SKM-1 treated with dmso at 0.1 percent for 144 hours (cell line): ENCODE results near the gene TCP11X1.
"Not testable (repeated sequence)": the region's sequence is repeated elsewhere in the genome, so short reads cannot be mapped to it uniquely, and the experiment has no call there.

Experiments
- DNase-seq: peaks from one replicate; lab custom pipeline; 2025; ENCODE audit not compliant: unreplicated experiment; lab: John Stamatoyannopoulos, UW

Gene TCP11X1

DNA sequence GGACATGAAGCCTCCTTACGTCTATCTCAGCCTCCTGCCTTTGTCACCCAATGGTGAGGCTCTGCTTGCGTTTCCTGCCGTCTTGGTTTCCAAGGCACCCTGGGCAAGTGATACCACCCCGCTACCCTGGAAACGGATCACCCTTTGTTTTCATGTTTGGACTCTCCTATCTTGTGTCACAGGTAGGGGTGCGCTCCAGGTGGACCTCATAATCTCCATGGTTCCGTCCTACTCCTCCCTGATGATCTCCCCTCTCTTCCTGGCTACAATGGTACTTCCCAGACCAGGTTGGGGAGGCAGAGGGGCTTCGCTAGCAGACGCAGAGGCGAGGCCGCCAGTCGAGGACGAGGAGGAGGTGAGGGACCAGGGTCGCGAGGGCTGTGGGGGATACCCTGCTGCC is at the start of gene TCP11X1:
TCP11X1 (plus strand) TSS at position 316 of the 400 bp plus-strand sequence.
- DNase-seq = not testable (repeated sequence)

DNA sequence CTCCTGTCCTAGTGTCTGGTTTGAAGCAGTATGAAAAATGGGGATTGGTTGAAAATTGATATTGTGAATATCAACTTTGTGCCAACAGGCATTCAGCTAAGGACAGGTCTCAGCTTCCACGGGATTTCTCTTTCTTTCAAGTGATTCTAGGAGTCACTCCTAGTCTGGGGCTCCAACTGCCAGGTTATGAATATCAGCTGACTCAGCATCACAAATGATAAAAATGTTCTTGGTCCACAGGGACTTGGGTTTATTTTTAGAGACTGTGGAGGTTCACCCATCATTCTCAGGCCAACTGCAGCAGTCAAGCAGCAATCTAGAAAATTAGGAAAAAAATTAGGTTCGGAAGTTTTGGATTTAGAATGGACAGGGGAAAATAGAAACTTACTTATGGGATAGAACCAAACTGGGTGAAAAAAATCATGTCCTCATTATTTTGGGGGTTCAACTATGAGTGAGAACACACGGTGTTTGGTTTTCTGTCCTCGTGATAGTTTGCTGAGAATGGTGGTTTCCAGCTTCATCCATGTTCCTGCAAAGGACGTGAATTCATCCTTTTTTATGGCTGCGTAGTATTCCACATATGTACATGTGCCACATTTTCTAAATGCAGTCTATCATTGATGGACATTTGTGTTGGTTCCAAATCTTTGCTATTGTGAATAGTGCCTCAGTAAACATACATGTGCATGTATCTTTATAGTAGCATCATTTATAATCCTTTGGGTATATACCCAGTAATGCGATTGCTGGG is 29.0 kb upstream of the TCP11X1 start:
- no peak for DNase-seq

DNA sequence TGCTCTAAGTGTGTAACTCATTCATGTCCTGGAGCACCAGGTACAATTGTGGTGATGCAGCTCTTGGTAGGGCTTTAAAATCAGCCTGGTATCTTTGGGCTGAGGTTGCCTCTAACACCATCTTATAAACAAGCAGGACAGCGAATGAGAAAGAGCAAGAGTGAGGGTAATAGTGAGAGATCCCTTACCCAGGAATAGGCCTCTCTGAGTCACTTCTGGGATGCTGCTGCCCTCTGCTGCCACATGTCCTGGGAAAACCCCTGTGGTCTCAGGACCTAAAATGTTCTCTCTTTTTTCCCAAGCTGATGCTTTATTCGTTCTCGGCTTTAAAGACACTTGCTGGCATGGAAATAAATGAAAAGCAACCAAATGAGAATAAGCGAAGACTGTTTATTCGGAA is 7.2 kb upstream of the TCP11X1 start:
- DNase-seq = not testable (repeated sequence)

DNA sequence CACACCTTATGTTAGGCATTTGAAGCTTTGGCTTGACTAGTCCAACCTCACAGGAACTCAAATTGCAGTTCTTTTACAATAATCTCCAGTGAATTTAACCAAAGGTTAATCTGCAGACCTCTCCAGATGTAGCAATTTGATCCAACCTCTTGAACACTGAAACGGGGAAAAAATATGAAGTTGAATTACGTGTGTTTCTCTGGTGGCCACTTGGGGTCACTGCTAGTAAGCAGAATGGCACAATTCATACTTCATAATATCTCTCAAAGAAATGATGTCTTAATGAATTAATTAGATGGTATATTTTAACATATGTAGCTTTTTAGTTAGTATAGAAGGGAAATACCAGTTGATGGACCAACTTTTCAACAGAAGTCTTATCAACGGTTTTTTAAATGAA is 1.4 kb downstream of the TCP11X1 start:
- not testable (repeated sequence) for DNase-seq

- not testable (repeated sequence) for DNase-seq
Measured at GRCh38 chrX:102235678-102236077, 20.6 kb downstream of the TCP11X1 start.

- DNase-seq = not testable (repeated sequence)
Measured at GRCh38 chrX:102240265-102240664, 25.2 kb downstream of the TCP11X1 start.

GRCh38 chrX:102246893-102247292 is 31.8 kb downstream of the TCP11X1 start, which contains the start of gene NXF2:
TSS of gene NXF2 (plus strand) at chrX:102247167. CDS start at chrX:102307079, 59,912 bp downstream.
- DNase-seq = not testable (repeated sequence)

GRCh38 chrX:102272231-102272630 is 57.1 kb downstream of the TCP11X1 start:
- not testable (repeated sequence) for DNase-seq
